IgD-negative memory B cell (primary cell): ENCODE results near the gene SH3D21. TPM values are rescaled to one million over a fixed set of nuclear protein-coding genes. Genes with fewer than 3 reads are reported as not detected.

Experiments
- H3K27ac Mint-ChIP-seq, 3 donors: one replicate each; pipeline ENCODE4 v1.8.0; 2020 to 2022; ENCODE audit warnings: mild to moderate bottlenecking in 3 of 3, mixed read lengths in 3 of 3, moderate library complexity in 1 of 3
- H3K27me3 Mint-ChIP-seq: one replicate; pipeline ENCODE4 v1.8.0; 2021; ENCODE audit warnings: mixed read lengths
- H3K36me3 Mint-ChIP-seq: one replicate; pipeline ENCODE4 v1.8.0; 2020; ENCODE audit warnings: mild to moderate bottlenecking, mixed read lengths
- H3K4me1 Mint-ChIP-seq, 3 donors: one replicate each; pipeline ENCODE4 v1.8.0; 2020 to 2022; ENCODE audit warnings: mixed read lengths in 3 of 3, mild to moderate bottlenecking in 1 of 3
- H3K4me3 Mint-ChIP-seq, 4 donors: one replicate each; pipeline ENCODE4 v1.8.0; 2020 to 2022; ENCODE audit warnings: mild to moderate bottlenecking in 4 of 4, mixed read lengths in 4 of 4, moderate library complexity in 3 of 4
- H3K9me3 Mint-ChIP-seq, 3 donors: one replicate each; pipeline ENCODE4 v1.8.0; 2020 to 2021; ENCODE audit warnings: mixed read lengths in 3 of 3, mild to moderate bottlenecking in 1 of 3
- polyA plus RNA-seq: library from polyadenylated mRNA; unstranded; fragments of 300-500 nt; fragmentation: Illumina TruSeq; gene quantifications from one replicate; pipeline ENCODE4 v1.2.3, GENCODE V29; 2021

Gene SH3D21
- polyA plus RNA-seq, 1 donor from 2014 or later: 0.46 TPM

DNA sequence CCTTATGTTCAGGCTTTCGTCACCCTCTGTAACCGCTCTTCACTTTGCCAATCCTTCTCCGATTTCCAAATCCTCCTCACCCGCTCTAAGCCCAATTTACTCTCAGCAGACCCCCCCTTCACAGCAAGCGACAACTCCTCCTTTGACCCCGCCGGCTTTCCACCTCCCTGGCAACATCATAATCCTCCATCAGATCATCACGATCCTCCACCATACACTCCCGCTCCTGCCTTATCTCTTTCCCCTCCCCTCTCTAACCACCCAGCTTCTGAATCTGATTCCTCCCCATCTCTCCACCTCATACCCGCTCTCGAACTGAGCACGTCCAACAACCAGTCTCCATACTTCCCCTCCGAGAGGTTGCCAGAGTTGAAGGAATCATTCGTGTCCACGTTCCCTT is 24.8 kb downstream of the SH3D21 start:
- no peaks in the 10 kb centered on the region for H3K9me3 Mint-ChIP-seq
- H3K36me3 Mint-ChIP-seq: peaks cover 5% of the 10 kb centered on the region
- H3K27ac Mint-ChIP-seq: no peak overlapping the region
- peaks cover 14% of the 10 kb centered on the region for H3K27me3 Mint-ChIP-seq
- no peak overlapping the region for H3K4me3 Mint-ChIP-seq
- H3K4me1 Mint-ChIP-seq: peaks cover 0 to 4% (median 0%) of the 10 kb centered on the region in 3 donors

DNA sequence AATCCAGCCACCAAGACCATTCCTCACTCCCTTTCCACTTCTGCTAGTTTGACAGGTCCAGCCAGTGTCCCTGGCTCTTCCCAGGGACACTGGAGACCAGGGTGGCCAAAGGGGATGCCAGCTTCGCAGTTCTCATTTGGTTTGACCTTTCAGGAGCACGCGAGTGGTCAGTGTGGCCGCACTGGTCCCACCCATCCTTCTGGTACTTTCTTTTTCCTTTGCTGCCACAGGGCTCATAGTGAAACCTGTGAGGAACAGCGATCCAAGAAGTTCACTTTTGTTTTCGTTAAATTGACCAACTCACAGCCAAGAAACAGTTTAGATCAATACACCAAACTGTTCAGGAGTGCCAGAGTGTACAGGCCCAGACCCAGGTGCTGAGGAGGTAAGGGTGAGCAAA is 31.7 kb downstream of the SH3D21 start:
- Mint-ChIP-seq H3K36me3 (peaks cover 1% of the 10 kb centered on the region), H3K4me3 (no peak overlapping the region), H3K4me1 (peaks cover 0 to 9% (median 8%) of the 10 kb centered on the region in 3 donors), H3K27me3 (no peaks in the 10 kb centered on the region), H3K27ac (peak overlapping the region in 1 of 3 donors; percentile 88), H3K9me3 (no peaks in the 10 kb centered on the region)

DNA sequence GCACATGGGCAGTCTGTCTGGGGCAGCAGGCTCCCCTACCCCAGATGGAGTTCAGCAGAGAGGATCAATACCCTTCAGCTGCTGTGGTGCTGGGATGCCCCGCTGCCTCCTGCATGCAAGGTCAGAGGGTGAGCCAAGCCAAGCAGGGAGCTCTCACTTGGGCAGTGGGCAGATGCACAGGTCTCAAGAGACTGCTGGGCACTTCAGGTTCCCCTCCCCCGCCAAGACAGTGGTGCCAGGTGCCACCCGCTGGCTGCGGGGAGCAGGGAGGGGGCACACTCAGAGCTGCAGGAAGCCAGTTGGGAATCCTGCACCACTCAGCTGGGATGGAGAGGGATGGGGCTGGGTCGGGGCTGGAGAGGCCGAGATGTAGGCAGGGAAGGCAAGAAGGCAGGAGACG is 33.0 kb downstream of the SH3D21 start:
- H3K36me3 Mint-ChIP-seq: peaks cover 1% of the 10 kb centered on the region
- H3K9me3 Mint-ChIP-seq: no peaks in the 10 kb centered on the region
- no peak overlapping the region for H3K4me3 Mint-ChIP-seq
- H3K27ac Mint-ChIP-seq: peak overlapping the region in 1 of 3 donors; percentile 53
- peaks cover 0 to 9% (median 8%) of the 10 kb centered on the region in 3 donors for H3K4me1 Mint-ChIP-seq
- H3K27me3 Mint-ChIP-seq: no peaks in the 10 kb centered on the region

DNA sequence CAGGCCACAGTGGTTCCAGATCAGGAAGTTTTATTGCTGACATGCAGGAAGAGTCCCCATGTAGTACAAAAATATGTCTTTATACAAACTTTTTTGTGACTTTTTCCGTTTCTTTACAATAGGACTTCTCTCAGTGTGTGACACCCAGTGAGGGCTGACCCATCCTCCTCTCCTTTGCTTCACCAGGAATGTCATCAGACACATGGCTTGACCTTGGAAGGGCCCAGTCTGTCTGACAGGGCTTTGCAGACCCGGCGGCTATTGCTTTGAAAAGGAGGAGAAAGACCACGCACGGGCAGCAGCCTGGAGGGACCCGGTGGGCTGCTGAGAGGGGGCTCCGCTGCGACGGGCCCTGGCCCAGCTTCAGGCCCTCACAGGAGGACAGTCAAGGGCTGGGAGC is 33.4 kb downstream of the SH3D21 start:
- H3K4me1 Mint-ChIP-seq: peaks cover 0 to 9% (median 8%) of the 10 kb centered on the region in 3 donors
- peak overlapping the region in 1 of 3 donors; percentile 53 for H3K27ac Mint-ChIP-seq
- no peaks in the 10 kb centered on the region for H3K27me3 Mint-ChIP-seq
- H3K4me3 Mint-ChIP-seq: no peak overlapping the region
- H3K36me3 Mint-ChIP-seq: peaks cover 1% of the 10 kb centered on the region
- H3K9me3 Mint-ChIP-seq: no peaks in the 10 kb centered on the region

DNA sequence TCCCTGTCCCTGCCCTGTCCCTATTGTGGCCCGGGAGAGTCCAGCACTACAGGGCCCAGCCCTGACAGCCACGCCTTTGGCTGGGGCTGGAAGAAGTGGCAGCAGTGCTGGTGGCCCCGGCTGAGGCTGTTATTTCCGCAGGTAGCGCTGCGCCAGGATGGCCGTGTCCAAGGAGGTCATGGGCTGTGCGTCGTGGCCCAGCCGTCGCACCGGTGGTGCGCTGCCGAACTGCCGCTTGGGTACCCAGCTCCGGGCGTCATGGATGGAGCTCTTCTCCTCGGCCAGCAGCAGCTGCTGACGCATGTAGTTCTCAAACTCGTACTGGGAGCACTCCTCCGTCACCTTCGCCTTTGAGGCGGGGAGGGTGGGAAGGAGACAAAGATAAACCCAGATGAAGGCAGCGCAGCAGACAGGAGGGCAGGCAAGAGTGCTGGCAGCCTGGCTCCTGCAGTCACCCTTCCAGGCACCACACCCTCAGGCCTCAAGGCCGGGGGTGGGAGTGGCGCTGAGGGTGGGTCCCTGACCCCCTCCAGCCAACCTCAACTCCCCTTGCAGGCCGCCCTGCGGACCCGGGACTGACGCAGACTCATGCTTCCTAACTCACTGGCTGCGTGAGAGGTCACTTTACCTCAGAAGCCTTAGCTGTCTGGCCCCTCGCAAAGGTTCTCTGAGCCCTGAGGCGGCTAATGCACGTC is 35.6 kb downstream of the SH3D21 start:
- Mint-ChIP-seq H3K36me3 (peaks cover 1% of the 10 kb centered on the region), H3K27ac (no peak overlapping the region), H3K27me3 (no peaks in the 10 kb centered on the region), H3K4me3 (no peak overlapping the region), H3K9me3 (no peaks in the 10 kb centered on the region), H3K4me1 (peaks cover 0 to 9% (median 8%) of the 10 kb centered on the region in 3 donors)

DNA sequence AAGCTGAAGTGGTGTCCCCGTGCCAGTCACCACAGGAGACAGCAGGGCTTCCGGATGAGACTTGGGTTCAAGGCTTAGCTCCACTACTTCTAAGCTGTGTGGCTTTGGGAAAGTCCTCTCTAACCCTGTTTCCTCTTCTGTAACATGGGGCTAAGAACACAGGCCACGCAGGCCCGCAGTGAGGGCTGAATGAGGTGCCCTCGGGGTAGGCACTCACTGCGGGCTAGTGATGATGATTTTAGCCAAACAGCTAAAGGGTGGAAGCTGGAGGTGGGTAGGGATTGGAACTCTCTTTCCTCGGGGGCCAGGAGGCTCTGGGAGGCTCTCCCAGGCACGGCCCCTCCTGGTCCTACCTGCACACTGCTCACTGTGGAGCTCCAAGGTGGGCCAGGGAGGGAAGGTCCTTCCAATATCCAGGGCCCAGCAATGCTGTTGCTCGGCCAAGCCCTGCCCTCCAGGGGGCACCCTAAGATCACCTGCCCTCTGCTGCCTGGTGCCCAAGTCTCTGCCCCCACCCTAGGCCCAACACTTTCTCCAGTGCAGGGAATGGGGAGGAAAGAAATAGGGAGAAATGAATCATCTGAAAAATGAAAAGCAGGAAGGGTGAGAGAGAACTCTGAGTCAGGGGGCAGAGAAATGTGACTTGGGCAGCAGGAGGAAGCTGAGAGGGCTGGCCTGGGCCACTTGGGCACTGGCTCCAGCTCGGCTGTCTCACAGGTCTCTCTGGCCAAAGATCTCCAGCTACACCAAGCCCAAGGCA is 36.4 kb downstream of the SH3D21 start:
- H3K27ac Mint-ChIP-seq: peak overlapping the region in 1 of 3 donors; percentile 67
- H3K27me3 Mint-ChIP-seq: no peaks in the 10 kb centered on the region
- no peak overlapping the region for H3K4me3 Mint-ChIP-seq

DNA sequence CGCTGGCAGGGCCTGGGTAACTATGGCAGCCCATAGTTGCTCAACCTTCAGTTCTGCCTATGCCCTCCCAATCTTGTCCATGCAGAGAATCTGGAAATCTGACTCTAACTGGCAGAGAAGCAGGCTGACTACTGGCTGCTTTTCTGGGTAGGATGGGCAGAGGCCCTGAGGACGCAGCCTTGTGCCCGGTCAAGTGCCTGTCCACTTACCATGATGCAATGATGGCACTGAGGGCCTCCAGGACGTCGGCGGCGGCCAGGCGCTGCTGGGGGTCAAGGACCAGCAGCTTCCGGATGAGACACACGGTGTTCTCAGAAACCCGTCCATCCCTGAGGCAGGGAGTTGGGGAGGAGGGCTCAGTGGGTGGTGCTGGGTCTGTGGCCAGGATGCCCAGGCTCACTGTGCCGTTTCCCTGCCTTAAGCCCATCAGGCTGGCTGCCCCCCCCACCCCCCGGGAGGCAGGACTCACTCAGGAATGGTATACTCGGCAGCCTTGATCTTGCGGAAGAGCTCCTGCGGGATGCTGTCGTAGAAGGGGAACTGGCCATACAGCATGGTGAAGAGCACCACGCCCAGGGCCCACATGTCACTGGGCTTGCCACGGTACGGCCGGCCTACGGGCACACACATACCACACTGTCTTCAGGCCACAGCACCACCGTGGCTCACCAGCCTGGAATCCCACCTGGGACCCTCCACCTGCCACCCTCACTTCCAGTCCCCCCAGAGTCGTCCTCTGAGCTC is 37.7 kb downstream of the SH3D21 start:
- H3K4me3 Mint-ChIP-seq: no peak overlapping the region
- H3K36me3 Mint-ChIP-seq: peaks cover 4% of the 10 kb centered on the region
- peaks cover 0 to 6% (median 4%) of the 10 kb centered on the region in 3 donors for H3K4me1 Mint-ChIP-seq
- no peak overlapping the region for H3K27ac Mint-ChIP-seq
- no peaks in the 10 kb centered on the region for H3K9me3 Mint-ChIP-seq
- H3K27me3 Mint-ChIP-seq: no peaks in the 10 kb centered on the region

More for the DNA sequence above, 36.4 kb downstream of the SH3D21 start:
- Mint-ChIP-seq H3K9me3 (no peaks in the 10 kb centered on the region), H3K36me3 (peaks cover 3% of the 10 kb centered on the region), H3K4me1 (peaks cover 0 to 9% (median 8%) of the 10 kb centered on the region in 3 donors)

DNA sequence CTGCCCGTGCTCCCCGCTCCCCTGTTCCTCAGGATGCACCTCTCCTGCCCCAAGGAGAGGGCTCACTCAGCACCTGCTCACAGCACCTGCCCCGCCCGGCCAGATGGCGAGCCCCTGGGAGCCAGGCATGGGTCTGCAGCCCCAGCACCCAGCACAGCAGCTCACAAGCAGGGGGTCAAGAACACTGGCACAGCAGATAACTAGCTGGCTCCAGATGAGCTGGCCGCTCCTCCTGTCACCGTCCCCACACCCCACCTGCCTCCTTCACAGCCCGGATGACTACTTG is 38.2 kb downstream of the SH3D21 start:
- no peaks in the 10 kb centered on the region for H3K27me3 Mint-ChIP-seq
- peaks cover 4% of the 10 kb centered on the region for H3K36me3 Mint-ChIP-seq
- H3K4me1 Mint-ChIP-seq: peaks cover 0 to 5% (median 2%) of the 10 kb centered on the region in 3 donors
- no peaks in the 10 kb centered on the region for H3K9me3 Mint-ChIP-seq
- H3K27ac Mint-ChIP-seq: no peak overlapping the region
- no peak overlapping the region for H3K4me3 Mint-ChIP-seq

DNA sequence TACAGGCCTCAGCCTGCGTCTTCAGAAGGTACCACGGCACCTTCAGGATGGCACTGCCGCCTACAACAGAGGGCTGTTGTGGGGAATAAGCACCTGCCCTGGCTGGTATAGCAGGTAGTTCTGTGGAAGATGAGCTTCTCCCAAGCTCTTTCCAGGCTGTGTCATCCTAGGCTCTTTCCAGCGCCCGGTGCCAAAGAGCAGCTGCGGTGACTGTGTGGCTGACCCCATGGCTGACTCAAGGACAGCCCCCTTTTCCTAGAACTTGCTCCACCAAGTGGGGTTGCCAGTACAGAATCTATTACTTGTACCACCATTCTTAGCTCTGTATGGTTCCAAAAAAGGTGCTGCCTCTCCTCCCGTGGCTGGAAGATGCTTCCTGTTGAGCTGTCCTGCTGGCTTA is 39.2 kb downstream of the SH3D21 start:
- peaks cover 4% of the 10 kb centered on the region for H3K36me3 Mint-ChIP-seq
- no peak overlapping the region for H3K27ac Mint-ChIP-seq
- H3K4me1 Mint-ChIP-seq: peaks cover 0 to 2% (median 2%) of the 10 kb centered on the region in 3 donors
- H3K9me3 Mint-ChIP-seq: no peaks in the 10 kb centered on the region
- H3K4me3 Mint-ChIP-seq: no peak overlapping the region
- no peaks in the 10 kb centered on the region for H3K27me3 Mint-ChIP-seq

DNA sequence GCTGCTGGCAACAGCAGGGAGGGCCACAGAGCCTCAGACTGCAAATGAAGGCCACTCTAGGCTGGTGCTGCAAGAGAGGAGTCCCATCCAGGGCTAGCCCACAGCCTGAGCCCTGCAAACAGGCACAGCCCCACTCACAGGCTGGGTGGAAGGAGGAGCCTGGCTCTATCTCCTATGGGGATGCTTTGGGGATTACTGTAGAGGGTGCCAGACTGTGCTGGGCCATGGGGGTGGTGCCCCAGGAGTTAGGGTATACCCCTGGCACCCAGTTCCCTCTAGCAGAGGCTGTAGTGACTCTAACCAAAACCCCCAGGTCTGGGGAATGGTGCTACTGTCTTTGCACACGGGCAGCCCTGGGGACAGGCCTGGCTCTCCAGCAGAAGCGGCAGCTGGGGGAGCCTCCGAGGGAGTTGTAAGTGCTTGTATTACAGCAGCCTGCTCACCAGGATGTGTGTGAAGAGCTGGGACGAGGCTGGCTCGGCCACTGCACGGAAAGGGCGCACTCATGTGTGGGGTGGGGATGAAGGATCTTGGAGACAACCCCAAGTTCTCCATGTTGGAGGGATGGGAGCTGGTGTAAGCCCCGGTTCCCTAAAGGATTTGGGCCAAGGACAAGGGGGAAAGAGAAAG is 40.7 kb downstream of the SH3D21 start:
- Mint-ChIP-seq H3K9me3 (no peaks in the 10 kb centered on the region), H3K4me3 (peak overlapping the region in 1 of 4 donors; percentile 39), H3K27ac (peak overlapping the region in 1 of 3 donors; percentile 31), H3K4me1 (peaks cover 0 to 4% (median 0%) of the 10 kb centered on the region in 3 donors), H3K27me3 (no peaks in the 10 kb centered on the region), H3K36me3 (peaks cover 4% of the 10 kb centered on the region)

DNA sequence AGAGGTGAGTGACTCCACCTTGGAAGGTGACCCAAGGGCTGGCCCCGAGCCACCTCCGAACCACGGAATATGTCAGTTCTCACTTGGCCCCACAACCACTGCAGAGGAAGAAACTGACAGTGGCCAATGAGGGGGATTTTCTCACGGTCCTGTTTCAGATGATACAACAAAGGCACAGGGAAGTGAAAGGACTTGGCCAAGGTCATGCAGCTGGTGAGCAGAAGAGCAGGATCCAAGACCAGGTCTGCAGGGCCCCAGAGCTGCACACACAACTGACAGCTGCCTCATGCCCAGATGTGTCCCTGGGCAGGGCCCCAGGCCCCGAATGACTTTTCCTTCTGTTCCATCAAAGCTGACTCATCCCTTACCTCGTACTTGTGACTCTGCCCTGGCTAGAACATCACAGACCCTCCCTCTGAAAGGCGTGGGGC is 43.1 kb downstream of the SH3D21 start:
- no peaks in the 10 kb centered on the region for H3K27me3 Mint-ChIP-seq
- no peak overlapping the region for H3K4me3 Mint-ChIP-seq
- H3K27ac Mint-ChIP-seq: peak overlapping the region in 1 of 3 donors; percentile 67
- H3K4me1 Mint-ChIP-seq: peaks cover 0 to 3% (median 3%) of the 10 kb centered on the region in 3 donors
- H3K9me3 Mint-ChIP-seq: no peaks in the 10 kb centered on the region
- peaks cover 3% of the 10 kb centered on the region for H3K36me3 Mint-ChIP-seq

DNA sequence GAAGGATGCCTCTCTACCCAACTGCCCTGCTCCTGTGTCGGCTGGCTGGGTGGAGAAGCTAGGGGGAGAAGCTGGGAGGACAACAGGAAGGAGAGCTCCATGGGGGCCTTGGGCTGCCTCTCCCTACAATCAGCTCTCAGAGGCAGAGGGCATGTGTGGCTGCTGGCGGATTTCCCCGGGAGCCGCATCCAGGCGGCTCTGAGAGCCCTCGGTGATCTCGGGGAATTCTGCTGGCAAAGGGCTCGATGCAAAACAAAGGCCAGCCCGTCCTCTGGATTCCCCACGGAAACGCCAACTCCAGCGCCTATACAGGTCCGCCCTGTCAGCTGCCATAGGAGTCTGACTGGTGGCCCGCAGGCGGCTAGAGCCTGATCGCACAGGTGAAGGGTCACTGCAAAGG is 43.7 kb downstream of the SH3D21 start:
- Mint-ChIP-seq H3K36me3 (peaks cover 3% of the 10 kb centered on the region), H3K27ac (no peak overlapping the region), H3K27me3 (no peaks in the 10 kb centered on the region), H3K4me1 (peaks cover 0 to 3% (median 3%) of the 10 kb centered on the region in 3 donors), H3K4me3 (no peak overlapping the region), H3K9me3 (no peaks in the 10 kb centered on the region)

DNA sequence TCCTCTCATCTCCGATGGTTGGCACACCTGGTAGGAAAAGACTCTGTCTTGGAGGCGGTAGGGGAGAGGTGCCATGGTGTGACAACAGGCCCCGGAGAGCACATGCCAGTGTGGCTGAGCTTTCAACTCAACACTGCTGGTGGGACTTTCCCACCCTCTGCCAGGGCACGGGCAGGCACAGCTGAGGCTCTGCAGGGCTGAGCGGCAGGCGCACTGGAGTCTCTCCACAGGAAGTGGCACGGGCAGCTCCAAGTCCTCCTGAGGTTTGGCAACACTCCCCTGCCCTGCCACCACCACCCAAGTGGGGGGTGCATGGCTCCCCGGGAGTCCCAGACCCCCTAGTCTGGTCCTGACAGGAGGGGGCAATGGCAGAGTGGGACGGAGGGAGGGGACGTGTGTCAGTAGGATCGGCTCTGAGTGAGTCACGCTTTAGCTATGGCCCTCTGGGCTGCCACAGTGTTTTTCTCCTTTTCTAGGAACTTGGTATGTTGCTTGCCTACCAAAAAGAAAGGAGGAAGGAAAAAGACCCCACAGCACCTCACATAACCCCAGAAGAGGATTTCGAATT is 44.6 kb downstream of the SH3D21 start:
- Mint-ChIP-seq H3K4me3 (no peak overlapping the region), H3K9me3 (no peaks in the 10 kb centered on the region), H3K27me3 (no peaks in the 10 kb centered on the region), H3K36me3 (peaks cover 3% of the 10 kb centered on the region), H3K27ac (no peak overlapping the region), H3K4me1 (peaks cover 0 to 3% (median 3%) of the 10 kb centered on the region in 3 donors)

DNA sequence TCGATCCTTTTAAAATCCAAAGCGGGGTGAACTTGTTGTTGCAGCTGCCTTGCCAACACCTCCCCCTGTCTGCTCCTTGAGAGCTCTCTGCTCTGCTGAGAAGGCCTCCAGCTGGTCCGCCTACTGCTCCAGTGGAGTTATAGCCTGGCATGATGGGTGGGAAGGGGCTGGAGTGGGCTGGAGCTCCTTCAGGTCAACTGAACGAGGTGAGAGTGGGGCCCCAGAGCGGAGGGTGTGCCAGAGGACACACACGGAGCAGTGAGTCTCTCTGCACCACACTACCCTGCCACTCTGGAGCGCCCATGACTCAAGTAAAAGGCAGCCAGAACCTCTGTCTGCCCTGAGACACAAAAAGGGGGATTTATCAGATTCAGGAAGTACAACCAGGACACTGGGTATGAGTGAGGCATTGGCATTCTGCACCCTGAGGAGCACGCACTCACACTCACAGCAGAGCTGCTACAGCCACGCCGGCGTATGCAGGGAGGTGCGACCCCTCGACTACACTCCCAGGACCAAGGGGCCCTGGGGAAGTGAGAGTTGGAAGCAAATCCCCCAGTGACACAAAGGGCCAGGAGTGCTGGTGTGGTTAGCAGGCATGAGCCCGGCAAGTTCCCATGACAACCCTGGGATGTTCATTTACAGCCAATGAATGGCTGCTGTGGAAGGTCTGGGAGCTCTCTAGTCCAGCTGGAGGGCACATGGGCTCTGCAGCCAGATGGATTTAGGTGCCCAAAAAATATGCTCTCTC is 45.2 kb downstream of the SH3D21 start:
- Mint-ChIP-seq H3K36me3 (peaks cover 3% of the 10 kb centered on the region), H3K27ac (no peak overlapping the region), H3K27me3 (no peaks in the 10 kb centered on the region), H3K9me3 (no peaks in the 10 kb centered on the region), H3K4me1 (peaks cover 0 to 3% (median 3%) of the 10 kb centered on the region in 3 donors), H3K4me3 (no peak overlapping the region)
